IPS-NIHi11 (cell line): ENCODE data around the gene BTRC.
A peak's percentile ranks its signal among the peaks of the same experiment; 100 is the strongest.

Source experiments
- DNase-seq: peaks from one replicate; pipeline ENCODE4 v3.0.0; 2012; ENCODE audit warnings: mixed read lengths, low spot score

Gene BTRC

DNA sequence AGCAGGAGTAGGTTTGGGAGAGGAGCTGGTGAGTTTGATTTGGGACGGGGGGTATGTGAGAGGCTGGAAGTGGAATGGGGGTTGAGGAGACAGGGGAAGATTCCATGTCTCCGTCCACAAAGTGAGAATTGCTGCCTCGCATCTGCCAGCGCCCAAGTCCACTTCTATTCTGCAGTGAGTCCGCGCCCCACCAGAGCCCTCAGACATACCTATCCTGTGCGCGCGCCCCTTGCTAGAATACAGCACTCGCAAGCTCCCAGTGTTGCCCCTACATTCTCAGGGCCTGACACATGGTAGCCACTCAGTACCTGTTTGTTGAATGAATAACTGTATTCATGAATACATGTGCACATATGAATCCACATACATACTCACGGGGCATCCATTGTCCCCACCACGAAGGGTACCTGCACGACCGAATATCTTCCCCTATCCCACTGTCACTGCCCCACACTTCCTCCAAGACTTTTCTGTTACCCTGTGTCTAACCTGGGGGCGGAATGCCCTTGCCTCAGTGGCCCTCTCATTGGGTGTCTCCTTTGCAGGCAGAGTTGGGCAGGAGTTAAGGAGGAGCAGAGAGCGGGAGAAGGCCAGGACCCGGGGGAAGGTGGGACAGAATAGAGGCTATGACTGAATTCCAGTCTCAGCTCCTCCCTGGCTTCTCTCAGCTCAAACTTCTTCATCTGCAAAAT lies 214.2 kb downstream of the BTRC start:
- no peak for DNase-seq

DNA sequence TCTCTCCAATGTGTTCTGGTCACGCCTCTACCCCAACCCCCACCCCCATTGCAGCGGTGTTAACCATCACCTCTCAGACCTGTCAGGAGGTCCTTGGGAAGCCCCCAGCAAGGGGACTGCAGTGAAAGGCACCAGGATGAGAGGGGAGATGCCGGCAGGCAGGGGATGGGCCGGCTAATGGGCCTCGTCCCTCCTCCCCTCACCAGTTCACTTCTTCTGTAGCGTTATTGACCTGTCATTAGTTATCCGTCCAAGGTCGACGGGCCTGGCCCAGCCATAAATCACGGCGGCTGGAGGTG lies 215.3 kb downstream of the BTRC start:
- no peak for DNase-seq

DNA sequence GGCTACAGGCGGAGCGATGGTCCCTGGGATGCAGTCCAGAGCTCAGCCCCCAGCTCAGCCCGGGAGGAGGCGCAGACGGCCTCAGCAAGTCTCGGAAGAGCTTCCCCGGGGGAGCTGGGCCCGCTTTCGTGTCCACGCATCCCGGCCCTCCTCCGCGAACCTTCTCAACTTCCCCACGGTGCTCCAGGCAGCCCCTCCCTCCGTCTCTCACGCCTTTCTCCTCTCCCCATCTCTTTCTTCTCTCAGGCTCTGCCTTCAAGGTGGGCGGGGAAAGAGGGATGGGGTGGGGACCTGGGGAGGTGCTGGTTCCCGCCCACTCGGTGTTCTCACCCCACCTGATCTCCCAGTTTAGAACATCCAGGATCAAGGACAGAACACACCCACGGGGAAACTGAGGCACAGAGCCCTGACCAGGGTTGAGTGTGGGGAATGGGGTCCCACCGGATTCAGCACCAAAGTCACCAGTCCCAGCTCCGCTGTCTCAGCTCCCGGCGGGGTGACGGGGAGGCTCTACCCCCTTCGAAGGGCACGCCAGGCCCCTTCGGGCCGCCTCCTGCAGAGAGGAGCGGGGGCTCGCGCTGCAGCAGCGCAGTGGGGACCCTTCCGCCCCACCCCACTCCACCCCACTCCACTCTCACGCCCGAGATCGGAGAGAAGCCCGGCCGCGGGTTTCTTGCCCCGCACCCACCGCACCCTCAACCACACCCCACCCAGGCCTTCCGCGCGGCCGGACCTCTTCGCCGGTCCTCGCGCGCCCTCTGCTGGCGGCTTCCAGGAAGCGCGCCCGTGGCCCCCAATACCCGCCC lies 215.9 kb downstream of the BTRC start:
- DNase-seq, result peak; percentile 96

DNA sequence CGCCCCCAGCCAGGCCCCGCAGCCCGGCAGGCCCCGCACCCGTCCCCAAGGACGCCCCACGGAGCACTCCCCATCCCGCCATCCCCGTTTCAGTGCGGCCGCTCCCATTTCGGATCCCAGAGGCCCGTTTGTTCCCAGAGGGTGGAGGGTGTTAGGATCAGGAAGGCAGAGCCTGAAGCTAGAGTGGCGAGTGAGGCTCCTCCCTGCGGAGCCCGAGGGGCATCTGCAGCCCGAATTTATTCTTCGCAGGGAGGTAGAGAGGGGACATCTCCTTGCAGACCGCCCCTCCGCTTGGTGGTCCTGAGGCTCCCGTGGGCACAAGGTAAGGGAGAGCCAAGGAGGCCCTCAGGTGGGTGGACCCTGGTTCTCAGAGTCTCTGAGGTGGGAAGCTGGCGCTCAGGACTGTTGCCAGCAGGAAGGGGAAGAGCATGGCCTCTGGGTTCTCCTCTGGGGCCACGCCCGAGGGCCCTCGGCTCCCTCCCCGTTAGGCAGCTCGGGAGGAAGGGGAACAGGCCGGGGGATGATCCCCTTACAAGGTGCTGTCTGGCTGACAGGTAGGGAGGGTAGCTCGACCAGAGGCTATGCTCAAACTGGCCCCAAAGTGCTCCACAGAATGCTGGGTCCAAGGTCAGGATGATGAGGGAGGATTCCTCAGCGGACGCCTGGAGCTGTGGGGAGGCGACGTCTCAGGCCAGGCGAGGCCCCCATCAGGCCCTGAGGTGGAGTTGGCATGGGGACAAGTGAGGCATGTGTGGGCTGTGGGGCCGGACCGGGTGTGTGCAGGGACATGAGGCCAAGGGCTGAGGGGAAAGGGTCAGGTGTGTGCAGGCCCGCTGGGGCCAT lies 216.7 kb downstream of the BTRC start:
- peak; percentile 54 for DNase-seq

DNA sequence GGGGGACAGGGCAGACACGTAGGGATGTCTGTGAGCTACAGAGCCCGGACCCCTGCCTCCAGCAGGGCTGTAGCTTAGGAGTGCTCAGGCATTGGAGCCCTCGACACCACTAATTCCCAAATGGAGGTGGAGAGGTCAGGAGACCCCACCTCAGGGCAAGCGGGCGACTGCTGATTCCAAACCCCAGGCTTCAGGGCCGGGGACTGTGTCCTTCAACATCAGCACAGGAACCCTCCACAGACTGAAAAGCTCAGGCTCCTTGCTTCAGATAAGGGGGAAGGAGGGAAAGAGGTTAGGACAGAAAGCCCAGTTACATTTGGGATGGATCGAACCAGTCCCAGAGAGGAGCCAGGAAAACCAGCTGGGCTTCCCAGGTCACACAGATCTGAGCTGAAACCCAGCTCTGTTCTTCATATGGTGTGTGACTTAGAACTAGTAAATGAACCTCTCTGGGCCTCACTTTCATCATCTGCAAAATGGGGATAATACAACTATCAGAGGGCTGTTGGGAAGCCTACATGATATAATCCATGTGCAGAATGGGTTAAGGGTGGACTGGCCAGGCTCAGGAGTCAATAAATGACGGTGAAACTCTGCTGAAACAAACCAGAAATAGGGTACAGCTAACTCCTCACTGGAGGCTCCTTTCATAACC lies 217.4 kb downstream of the BTRC start:
- DNase-seq, result no peak

DNA sequence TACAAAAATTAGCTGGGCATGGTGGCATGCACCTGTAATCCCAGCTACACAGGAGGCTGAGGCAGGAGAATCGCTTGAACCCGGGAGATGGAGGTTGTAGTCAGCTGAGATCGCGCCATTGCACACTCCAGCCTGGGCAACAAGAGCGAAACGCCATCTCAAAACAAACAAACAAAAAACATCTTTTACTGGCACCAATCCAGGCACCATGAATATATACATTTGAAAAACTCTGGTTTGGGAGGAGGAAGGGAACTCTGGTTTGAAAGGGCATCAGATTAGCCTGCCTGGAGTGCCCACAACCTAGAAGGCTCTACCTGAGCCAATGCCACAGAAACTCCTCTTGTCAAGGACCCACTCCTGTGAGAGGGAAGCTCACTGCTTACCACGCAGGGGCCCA lies 218.2 kb downstream of the BTRC start:
- no peak for DNase-seq

DNA sequence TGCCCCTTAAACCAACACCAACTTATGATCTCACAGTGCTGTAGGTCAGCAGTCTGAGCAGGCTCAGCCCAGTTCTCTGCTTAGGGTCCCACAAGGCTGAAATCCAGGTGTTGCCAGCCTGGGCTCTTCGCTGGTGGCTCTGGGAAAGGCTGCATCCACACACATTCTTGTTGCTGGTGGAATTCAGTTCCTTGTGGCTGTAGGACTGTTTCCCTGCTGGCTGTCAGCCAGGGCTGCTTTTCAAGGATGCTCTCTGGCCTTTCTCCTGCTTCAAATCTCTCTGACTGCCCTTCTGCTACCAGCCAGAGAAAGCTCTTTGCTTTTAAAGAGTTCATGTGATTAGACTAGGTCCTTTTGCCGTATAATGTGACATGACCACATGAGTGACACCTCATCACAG lies 218.8 kb downstream of the BTRC start:
- DNase-seq, result no peak

DNA sequence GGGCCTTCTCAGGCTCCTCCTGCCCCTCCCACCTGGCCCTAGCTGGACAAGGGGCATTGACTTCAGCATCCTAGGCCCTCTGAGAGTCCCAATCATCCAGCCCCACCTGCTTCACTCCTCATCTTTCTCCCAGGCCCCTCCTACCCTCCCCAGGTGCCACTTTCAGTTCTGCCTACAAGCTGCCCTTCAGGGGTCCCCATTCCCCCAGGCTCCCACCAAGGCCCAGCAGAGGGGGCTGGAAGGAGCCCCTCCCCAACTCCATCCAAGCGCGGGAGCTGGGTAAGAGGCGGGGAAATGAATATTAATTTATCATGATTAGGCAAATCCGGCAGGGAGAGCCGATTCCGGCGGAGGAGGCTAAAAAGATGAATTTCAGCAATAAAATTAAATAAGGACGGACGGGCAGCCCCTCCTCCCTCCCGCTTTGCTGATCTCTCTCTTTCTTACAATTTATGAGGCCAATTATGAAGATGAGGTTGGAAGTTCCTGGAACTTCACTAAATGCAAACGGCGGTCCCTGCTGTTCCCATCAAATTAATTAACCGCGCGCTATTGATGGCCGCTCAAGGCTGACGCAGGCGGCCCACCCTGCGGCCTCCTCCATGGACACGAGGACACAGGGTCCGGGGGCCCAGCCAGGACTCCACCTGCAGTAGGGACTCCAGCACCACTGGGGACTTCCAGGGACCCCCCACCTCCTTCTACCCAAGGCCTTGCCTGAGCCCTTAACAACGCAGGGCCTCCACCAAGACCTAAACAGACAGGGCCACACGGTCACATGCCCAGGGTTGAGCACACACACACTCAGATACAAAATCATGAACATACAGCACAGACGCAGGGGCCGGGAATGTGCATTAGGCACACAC lies 220.2 kb downstream of the BTRC start:
- no peak for DNase-seq

DNA sequence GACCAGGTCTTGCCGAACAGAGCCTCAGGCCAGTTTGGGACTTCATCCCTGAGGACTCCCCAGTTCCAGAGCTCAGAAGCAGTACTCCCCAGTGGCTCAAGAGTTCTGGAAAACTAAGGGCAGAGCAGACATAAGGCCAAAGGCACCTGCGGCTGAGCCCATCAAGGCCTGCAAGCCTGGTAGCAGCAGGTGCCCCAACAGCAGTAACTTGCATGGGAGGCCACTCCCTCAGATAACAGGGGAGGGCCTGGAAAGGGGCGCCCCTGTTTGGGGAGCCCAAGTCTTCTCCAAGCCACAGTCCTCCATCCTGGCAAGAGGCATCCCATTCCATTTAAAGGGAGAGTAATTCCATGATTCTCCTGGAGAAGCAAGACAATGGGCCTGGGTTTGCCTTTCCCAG lies 221.1 kb downstream of the BTRC start:
- no peak for DNase-seq

DNA sequence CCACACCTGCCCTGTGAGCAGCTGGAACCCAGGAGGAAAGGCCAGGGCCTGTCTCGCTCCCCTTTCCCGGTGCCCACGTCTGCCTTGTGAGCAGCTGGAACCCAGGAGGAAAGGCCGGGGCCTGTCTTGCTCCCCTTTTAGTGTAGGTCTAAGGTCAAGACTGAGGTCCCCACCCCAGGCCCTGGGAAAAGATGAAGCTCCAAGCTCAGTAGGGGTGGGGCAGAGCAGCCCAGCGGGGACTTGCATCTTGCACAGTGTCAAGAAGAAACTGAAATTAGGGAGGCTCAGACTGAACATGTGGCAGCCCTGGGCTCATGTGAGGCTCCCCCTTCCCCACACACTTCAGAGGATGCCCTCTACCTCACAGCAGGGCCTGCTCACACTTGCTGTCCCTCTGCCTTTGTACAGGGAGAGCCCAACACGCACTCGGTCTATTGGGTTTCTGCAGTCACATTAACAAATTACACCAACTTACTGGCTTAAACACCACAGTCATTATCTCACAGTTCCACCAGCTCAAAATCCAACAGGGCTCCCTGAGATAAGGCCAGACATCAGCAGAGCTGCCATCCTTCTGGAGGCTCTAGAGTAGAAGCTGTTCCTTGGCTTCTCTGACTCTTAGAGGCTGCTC lies 221.7 kb downstream of the BTRC start:
- DNase-seq, result no peak

DNA sequence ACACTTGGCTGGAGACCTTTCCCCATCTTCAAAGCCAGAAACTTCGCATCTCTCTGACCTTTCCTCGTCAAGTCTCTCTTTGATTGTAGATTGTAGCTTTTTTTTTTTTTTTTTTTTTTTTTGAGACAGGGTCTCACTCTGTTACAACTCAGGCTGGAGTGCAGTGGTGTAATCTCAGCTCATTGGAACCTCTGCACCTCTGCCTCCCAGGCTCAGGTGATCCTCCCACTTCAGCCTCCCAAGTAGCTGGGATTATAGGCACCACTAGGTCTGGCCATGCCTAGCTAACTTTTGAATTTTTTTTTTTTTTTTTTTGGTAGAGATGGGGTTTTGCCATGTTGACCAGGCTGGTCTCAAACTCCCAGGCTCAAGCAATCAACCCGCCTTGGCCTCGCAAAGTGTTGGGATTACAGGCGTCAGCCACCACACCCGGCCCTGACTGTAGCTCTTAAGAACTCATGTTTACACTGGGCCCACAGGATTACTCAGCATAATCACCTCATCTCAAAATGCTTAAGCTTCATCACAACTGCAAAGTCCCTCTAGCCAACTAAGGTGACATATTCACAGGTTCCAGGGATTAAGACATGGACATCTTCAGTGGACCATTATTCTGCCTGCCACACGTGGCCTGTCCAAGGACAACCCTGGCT lies 222.4 kb downstream of the BTRC start:
- no peak for DNase-seq

DNA sequence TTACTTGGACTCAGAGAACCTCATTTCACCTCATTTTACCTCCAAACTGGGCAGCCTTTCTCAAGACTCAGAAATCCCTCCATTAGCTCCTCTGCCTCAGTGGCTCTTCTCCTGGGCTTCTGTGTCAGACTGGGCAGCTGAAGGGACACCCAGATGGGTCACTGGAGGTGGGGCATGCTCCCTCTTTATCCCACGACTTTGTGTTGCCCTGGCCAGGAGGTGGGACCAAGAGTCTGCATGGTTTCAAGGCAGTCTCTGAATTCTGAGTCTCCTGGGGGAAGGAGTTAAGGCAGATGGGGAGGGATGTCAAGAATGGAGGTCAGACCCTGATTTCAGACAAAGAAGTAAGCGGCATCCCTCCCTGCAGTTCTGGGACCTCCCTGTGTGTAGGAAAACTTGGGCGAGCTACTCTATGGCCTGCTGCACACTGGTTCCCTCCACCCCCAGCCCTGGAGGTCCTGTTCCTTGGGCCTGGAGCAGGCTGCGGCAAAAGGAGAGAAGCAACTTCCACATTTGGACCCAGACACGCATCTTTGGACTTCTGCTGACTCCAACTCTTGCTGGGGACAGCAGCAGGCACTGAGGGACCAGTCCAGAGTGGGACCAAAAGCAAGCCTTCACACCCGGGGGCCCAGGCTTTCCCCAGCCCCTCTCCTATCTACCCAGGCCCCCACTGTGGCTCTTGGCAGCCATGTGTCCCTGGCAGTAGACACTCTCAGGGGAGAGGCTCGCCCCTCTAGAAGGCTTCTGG lies 223.3 kb downstream of the BTRC start:
- no peak for DNase-seq

DNA sequence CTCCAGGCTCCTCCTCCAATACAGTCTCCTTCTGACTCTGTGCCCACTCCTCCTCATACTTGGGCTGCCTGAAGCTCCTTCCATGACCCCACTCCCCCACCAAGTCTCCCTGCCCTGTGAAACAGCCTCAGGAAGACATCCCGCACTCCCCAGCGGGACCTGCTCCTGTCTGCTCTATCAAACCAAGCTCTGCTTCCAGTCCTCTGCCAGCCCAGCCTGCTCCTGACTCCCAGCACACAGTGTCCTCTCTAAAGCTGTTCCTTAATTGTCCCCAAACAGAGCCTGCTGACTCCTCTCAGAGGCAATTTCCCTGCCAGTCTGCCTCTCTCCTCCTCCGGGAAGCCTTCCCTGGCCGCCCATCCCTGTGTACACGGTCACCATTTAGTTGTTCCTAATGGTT lies 224.2 kb downstream of the BTRC start:
- DNase-seq, result no peak

DNA sequence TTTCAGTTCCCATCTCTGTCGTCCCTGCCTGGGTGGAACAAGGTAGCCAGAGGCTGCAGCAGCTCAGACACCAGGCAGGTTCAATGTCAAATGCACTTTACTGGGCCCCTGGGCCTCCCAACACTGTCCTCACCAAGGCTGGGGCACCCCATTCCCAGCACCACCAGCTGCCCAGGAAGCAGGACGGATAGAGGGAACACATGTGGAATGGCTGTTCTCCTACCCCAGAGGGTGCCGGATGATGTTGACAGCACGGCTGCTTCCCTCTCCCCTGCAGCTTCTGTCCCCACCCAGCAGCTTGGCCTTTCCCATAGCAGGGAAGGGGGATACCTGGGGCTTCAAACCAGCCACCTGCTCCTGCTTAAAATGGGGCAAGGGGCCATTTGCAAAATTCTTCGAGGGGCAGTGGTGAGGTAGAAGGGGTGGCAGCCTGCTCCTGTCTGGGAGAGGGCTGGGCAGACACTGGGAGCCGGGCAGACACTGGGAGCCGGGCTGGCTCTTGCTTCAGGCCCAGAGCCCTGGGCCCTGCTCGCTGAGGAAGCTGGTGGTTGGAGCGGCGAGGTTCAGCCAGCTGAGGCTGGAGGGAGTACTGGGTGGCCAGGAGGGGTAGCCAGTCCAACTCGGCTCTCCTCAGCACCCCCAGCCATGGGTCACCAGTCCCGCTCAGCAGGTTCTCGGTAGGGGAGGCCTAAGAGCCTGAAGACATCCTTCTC lies 225.0 kb downstream of the BTRC start:
- no peak for DNase-seq

DNA sequence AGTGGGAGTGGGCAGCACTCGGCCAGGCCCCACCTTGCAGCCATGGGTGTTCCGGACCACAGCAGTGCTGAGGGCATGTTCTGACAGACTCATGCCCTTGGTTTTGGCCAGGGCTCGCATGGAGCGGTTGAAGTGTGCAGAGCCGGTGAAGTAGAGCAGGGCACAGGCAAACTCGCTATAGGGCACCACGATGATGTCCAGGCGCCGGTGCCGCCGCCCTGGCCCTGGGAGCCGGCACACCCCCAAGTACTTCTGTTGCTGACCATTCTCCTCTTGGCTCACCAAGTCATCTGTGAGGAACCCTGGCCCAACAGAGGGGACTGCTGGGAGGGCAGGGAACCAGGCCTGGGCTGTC lies 225.5 kb downstream of the BTRC start:
- no peak for DNase-seq

DNA sequence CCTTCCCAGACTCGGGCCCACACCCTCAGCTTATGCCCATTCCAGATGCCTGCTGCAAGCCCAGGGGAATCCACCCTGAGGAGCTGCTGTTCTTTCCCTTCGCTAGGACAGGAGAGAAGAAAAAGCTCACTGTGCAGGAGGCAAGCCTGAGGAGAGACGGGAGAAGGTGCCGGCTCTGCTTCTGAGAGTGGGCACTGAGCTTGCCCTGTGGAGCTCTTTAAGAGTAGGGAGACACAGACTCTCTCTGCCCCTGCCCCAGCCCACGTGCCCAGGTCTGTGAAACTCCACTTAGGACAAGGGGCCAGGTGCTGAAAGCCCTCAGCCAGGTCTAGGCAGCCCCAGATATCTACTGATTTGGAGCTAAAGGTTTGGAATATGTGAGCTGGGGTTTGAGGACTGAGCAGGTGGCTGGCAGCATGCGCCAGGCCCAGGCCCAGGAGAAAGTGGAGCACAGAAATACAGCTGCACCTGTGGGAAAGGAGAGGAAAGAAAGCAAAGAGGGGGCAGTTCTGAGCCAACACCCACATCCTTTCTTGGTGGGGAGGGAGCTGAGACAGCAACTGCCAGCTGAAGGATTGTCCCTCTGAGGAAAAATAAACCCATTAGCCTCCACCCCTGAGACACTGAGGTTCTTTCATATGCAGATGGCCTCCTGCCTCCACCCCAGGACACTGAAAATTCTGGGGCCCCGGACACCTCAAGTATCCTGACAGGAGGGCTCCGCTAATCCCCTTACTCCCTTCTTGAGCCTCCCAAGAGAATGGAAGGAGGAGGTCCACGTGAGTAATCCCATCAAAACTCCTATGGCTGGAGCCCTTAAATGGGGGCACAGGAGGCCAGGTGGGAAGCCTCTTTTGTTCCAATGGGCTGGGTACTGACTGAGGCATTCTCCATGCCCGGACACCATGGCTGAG lies 226.8 kb downstream of the BTRC start:
- DNase-seq, result no peak

DNA sequence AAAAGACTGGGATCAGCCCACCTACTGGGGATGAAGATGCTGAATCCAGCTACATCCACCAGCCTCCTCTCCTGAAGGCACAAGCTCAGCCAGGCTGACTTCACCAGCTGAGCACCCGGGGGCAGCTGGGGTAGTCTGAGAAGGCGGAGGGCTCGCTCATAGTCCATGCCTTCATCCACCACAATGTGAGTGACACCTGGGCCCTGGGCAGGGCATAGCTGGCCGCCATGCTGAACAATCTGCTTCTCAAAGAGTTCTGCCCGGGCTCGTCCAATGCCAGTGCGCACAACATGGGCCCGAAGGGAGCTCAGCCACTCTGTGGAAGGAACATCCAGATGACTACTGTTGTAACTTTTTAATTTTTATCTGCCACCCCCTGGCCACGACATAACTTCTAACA lies 231.9 kb downstream of the BTRC start:
- no peak for DNase-seq
